H7 (cell line): Measurements from ENCODE around the gene CPHXL. TPM values are rescaled to one million over a fixed set of nuclear protein-coding genes. Genes with fewer than 3 reads are reported as not detected.

Experiments used
- DNase-seq: peaks from one replicate; pipeline ENCODE4 v3.0.0; 2012
- H3K27me3 ChIP-seq: 2 replicates; pipeline ENCODE4 v1.6.0; 2011; ENCODE audit warnings: mild to moderate bottlenecking, low read length; ENCODE audit not compliant: control insufficient read depth, insufficient read depth
- H3K36me3 ChIP-seq: replicated peaks from 2 replicates; pipeline ENCODE4 v1.5.1; 2011; ENCODE audit warnings: low read length; ENCODE audit not compliant: control insufficient read depth, insufficient read depth
- H3K4me3 ChIP-seq: 2 replicates; pipeline ENCODE4 v1.5.1; 2011; ENCODE audit warnings: low read depth, mild to moderate bottlenecking, control low read depth, low read length, moderate library complexity; ENCODE audit not compliant: insufficient read depth
- total RNA-seq: library from RNA; depleted of rRNA; stranded (reverse); fragments of >200 nt; shearing (Covaris generic); gene quantifications from 2 replicates; pipeline ENCODE4 v1.2.3, GENCODE V29; 2014; rRNA removed

CPHXL gene
- total RNA-seq, 1 experiment from 2014 or later, result not detected

DNA sequence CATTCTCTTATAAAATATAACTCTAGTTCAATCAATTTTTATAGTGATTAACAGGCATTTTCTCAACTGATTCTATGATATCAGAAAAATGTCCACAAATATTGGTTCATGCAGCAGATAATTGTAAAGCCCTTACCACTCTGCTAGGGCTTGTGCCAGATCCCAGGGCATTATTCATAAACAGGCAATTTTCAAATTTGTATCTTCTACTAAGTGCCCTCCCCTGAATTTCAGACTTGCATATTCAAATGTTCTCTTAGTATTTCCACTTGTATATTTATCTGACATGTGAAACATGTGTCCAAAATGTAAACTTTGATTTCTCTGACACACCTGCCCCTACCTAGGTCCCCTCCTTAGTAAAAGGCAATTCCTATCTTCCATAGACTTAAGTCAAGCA lies 58.8 kb downstream of the CPHXL start:
- Histone ChIP-seq H3K27me3 (no peaks in the 10 kb centered on the region), H3K36me3 (no peaks in the 10 kb centered on the region), H3K4me3 (no peak overlapping the region)
- DNase-seq, result no peak

Other genes starting within 250 kb of the CPHXL start
- gene CHST6, start 231.0 kb downstream of the CPHXL start, total RNA-seq, result 9.7 and 11.5 TPM in 2 replicates
- 0.90 TPM in 1 of 2 replicates, not detected in the other for gene CHST5, start 190.4 kb downstream of the CPHXL start, total RNA-seq
- gene TMEM231, start 170.2 kb downstream of the CPHXL start, total RNA-seq, result 11.3 and 12.9 TPM in 2 replicates
- 34.5 and 40.1 TPM in 2 replicates for gene GABARAPL2, start 160.1 kb downstream of the CPHXL start, total RNA-seq
- 37.4 and 42.8 TPM in 2 replicates for gene ADAT1, start 103.2 kb downstream of the CPHXL start, total RNA-seq
- gene KARS1, start 78.8 kb downstream of the CPHXL start, total RNA-seq, result 260 and 263 TPM in 2 replicates
- gene TERF2IP, start 78.7 kb downstream of the CPHXL start, total RNA-seq, result 17.5 and 25.5 TPM in 2 replicates
- not detected in 2 replicates for gene CPHXL2, start 49.5 kb downstream of the CPHXL start, total RNA-seq
- gene DUXB, start 25.0 kb downstream of the CPHXL start, total RNA-seq, result not detected in 2 replicates